Measurements from ENCODE around the gene SDS.

DNA sequence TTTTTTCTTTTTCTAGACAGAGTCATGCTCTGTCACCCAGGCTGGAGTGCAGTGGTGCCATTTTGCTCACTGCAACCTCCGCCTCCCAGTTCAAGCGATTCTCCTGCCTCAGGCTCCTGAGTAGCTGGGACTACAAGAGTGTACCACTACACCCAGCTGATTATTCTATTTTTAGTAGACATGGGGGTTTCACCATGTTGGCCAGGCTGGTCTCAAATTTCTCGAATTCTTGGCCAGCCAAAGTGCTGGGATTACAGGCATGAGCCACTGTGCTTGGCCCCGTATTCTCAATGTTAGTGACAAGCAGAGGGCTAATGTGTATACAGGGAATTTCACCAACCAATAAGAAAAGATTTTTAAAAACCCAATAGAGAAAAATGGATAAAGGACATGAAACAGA, 36.9 kb downstream of the SDS start:
- TF ChIP-seq ISL1 (CRISPR knock-in tag; IDR thresholded peaks at IDR 0.05) (no peak), PPARA (CRISPR knock-in tag; IDR thresholded peaks at IDR 0.05; ENCODE audit: borderline replicate concordance) (no peak), ESRRG (CRISPR knock-in tag; IDR thresholded peaks at IDR 0.05) (no peak), TCF4 (CRISPR knock-in tag; IDR thresholded peaks at IDR 0.05; ENCODE audit: borderline replicate concordance) (no peak), CSDC2 (CRISPR knock-in tag; IDR thresholded peaks at IDR 0.05) (no peak), SNAI2 (CRISPR knock-in tag; IDR thresholded peaks at IDR 0.05) (no peak), ZFP3 (CRISPR knock-in tag; IDR thresholded peaks at IDR 0.05) (no peak), ARNTL (CRISPR knock-in tag; IDR thresholded peaks at IDR 0.05; ENCODE audit: borderline replicate concordance, low read depth) (no peak), ZNF565 (CRISPR knock-in tag; conservative IDR thresholded peaks at IDR 0.05; ENCODE audit: low read depth) (no peak), TOX (CRISPR knock-in tag; IDR thresholded peaks at IDR 0.05; ENCODE audit: borderline replicate concordance) (no peak), GLIS3 (CRISPR knock-in tag; IDR thresholded peaks at IDR 0.05) (no peak)
- TF ChIP-seq, protein P1, sequence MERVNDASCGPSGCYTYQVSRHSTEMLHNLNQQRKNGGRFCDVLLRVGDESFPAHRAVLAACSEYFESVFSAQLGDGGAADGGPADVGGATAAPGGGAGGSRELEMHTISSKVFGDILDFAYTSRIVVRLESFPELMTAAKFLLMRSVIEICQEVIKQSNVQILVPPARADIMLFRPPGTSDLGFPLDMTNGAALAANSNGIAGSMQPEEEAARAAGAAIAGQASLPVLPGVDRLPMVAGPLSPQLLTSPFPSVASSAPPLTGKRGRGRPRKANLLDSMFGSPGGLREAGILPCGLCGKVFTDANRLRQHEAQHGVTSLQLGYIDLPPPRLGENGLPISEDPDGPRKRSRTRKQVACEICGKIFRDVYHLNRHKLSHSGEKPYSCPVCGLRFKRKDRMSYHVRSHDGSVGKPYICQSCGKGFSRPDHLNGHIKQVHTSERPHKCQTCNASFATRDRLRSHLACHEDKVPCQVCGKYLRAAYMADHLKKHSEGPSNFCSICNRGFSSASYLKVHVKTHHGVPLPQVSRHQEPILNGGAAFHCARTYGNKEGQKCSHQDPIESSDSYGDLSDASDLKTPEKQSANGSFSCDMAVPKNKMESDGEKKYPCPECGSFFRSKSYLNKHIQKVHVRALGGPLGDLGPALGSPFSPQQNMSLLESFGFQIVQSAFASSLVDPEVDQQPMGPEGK (CRISPR knock-in tag; IDR thresholded peaks at IDR 0.05; ENCODE audit: borderline replicate concordance): no peak
- TF ChIP-seq, protein P2, sequence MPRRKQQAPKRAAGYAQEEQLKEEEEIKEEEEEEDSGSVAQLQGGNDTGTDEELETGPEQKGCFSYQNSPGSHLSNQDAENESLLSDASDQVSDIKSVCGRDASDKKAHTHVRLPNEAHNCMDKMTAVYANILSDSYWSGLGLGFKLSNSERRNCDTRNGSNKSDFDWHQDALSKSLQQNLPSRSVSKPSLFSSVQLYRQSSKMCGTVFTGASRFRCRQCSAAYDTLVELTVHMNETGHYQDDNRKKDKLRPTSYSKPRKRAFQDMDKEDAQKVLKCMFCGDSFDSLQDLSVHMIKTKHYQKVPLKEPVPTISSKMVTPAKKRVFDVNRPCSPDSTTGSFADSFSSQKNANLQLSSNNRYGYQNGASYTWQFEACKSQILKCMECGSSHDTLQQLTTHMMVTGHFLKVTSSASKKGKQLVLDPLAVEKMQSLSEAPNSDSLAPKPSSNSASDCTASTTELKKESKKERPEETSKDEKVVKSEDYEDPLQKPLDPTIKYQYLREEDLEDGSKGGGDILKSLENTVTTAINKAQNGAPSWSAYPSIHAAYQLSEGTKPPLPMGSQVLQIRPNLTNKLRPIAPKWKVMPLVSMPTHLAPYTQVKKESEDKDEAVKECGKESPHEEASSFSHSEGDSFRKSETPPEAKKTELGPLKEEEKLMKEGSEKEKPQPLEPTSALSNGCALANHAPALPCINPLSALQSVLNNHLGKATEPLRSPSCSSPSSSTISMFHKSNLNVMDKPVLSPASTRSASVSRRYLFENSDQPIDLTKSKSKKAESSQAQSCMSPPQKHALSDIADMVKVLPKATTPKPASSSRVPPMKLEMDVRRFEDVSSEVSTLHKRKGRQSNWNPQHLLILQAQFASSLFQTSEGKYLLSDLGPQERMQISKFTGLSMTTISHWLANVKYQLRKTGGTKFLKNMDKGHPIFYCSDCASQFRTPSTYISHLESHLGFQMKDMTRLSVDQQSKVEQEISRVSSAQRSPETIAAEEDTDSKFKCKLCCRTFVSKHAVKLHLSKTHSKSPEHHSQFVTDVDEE (CRISPR knock-in tag; IDR thresholded peaks at IDR 0.05): no peak
- TF ChIP-seq, protein P3, sequence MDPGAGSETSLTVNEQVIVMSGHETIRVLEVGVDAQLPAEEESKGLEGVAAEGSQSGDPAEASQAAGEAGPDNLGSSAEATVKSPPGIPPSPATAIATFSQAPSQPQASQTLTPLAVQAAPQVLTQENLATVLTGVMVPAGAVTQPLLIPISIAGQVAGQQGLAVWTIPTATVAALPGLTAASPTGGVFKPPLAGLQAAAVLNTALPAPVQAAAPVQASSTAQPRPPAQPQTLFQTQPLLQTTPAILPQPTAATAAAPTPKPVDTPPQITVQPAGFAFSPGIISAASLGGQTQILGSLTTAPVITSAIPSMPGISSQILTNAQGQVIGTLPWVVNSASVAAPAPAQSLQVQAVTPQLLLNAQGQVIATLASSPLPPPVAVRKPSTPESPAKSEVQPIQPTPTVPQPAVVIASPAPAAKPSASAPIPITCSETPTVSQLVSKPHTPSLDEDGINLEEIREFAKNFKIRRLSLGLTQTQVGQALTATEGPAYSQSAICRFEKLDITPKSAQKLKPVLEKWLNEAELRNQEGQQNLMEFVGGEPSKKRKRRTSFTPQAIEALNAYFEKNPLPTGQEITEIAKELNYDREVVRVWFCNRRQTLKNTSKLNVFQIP (CRISPR knock-in tag; IDR thresholded peaks at IDR 0.05; ENCODE audit: borderline replicate concordance, low read depth): no peak
